AG10803 (cell line): ENCODE results near the gene PPP1R9A.

Experiments
- DNase-seq: peaks from one replicate; pipeline ENCODE4 v3.0.0; 2010; ENCODE audit warnings: low read depth
- H3K4me3 ChIP-seq: 2 replicates; pipeline ENCODE4 v1.5.1; 2011; ENCODE audit warnings: mild to moderate bottlenecking, low read length, control low read depth
- CTCF ChIP-seq: conservative IDR thresholded peaks from 2 replicates; pipeline ENCODE4 v1.5.1; 2011; ENCODE audit warnings: mild to moderate bottlenecking, low read length, control low read depth, inconsistent platforms

Gene PPP1R9A

GRCh38 chr7:95095966-95096540 is 188.7 kb downstream of the PPP1R9A start:
- no peak for TF ChIP-seq CTCF
- no peak for DNase-seq
- H3K4me3 ChIP-seq: no peak overlapping the region

GRCh38 chr7:95097291-95097690 is 189.9 kb downstream of the PPP1R9A start:
- DNase-seq: no peak
- no peak for TF ChIP-seq CTCF
- no peak overlapping the region for H3K4me3 ChIP-seq

GRCh38 chr7:95097851-95098250 is 190.5 kb downstream of the PPP1R9A start:
- no peak for TF ChIP-seq CTCF
- DNase-seq: no peak
- no peak overlapping the region for H3K4me3 ChIP-seq

- no peak overlapping the region for H3K4me3 ChIP-seq
- no peak for TF ChIP-seq CTCF
- no peak for DNase-seq
Measured at GRCh38 chr7:95099106-95099505, 191.7 kb downstream of the PPP1R9A start.

- TF ChIP-seq CTCF: no peak
- no peak for DNase-seq
Measured at GRCh38 chr7:95101422-95101821, 194.0 kb downstream of the PPP1R9A start.

GRCh38 chr7:95102662-95103061 is 195.3 kb downstream of the PPP1R9A start:
- no peak for DNase-seq
- H3K4me3 ChIP-seq: no peak overlapping the region
- TF ChIP-seq CTCF: no peak

More at GRCh38 chr7:95101422-95101821, 194.0 kb downstream of the PPP1R9A start:
- no peak overlapping the region for H3K4me3 ChIP-seq

GRCh38 chr7:95104739-95105138 is 197.3 kb downstream of the PPP1R9A start:
- no peak overlapping the region for H3K4me3 ChIP-seq
- no peak for DNase-seq
- no peak for TF ChIP-seq CTCF
